NCI-H2171 (cell line): ENCODE measurements around the gene AHRR.
A peak's percentile ranks its signal among the peaks of the same experiment; 100 is the strongest.
"Not testable (repeated sequence)": the region's sequence is repeated elsewhere in the genome, so short reads cannot be mapped to it uniquely, and the experiment has no call there.

Experiments used
- DNase-seq: peaks from one replicate; lab custom pipeline; 2025; lab: John Stamatoyannopoulos, UW

Gene AHRR

DNA sequence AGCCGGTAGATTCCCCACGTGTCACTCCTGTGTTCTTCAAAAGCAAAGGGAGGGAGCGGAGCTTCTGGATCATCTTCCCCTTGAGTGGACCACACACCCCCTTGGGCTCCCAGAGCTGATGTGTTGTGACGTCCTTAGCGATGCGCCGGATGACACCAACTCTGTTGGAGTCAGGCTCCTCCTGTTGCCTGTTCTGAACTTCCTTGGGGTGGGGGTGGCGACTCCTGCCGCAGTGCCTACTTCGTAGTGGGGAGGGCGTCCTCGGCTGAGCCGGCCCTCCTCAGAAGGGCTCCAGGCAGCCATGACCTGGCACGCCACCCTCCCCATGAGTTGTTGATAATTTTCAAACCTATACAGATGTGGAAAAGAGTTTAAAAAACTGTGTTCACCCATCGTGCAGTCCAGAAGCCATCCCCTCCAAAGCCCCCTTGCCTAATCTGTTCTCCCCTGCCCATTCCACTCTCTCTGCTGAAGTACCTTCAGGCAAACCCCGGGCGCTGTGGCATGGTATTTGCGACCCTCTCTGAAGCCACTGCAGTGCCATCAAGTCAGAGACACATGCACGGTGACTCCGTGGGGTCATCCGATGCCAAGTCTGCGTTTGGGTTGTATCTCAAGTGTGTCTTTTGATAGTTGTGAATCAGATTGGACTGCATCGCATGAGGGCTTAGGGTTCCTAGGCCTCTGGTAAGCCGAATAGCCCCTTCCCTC is 138.2 kb downstream of the AHRR start:
- no peak for DNase-seq

DNA sequence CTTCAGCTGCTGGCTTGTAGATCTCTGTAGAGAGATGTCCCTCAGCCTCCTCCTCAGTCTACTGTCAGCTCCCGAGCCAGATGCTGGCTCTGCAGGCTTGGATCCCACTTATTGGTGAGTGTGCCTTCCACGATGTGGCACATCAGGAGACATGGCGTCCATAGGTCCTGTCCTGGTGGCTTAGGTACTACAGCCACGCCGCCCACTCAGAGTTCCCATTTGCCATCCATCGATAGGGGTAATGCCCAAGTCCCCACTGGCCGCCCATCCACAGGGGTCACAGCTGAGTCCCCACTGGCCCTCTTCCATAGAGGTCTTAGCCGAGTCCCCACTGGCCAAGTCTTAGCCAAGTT is 138.7 kb downstream of the AHRR start:
- DNase-seq = no peak

DNA sequence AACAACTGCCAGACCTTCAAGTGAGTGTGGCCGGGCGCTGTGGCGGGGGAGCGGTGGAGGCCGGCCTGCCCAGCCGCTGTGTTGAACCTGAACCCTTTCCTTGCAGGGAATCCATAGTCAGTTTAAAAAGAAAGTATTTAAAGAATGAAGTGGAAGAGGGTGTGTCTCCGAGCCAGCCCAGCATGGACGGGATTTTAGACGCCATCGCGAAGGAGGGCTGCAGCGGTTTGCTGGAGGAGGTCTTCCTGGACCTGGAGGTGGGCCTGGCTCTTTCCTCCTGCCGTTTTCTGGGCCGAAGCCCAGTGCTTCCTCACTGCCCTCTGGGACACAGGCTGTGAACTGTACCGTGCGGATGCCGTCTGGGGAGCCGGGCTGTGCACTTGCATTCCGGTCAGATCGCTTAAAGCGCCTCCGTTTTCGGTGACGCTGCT is 140.6 kb downstream of the AHRR start:
- DNase-seq = no peak

DNA sequence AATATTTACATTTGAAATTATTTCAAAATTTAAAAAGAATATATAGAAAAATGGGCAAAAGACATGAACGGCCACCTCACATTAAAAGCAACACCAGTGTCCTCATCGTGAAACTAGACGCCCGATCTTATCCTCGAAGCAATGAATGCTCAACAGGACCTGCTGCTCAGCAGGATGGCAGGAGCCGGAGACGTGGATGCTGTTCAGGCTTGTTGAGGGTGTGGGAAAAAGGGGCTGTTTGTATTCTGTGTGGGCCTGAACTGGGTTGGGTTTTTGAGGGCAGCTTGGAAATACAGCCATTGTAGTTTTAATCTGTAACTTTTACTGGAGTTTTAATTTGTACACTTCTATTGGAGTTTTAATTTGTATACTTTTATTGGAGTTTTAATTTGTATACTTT is 141.8 kb downstream of the AHRR start:
- no peak for DNase-seq

DNA sequence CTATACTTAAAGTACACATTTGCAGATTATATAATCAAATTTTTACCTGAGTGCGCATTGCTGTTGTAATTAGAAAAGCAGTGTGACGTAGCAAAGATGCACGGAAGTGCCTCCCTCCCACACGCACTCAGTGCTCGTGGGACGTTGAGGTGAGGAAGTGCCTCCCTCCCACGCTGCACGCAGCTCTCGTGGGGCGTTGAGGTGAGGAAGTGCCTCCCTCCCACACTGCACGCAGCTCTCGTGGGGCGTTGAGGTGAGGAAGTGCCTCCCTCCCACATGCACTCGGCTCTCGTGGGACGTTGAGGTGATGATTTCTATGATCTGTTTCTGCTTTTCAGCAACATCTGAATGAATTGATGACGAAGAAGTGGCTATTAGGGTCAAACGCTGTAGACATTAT is 142.4 kb downstream of the AHRR start:
- no peak for DNase-seq

DNA sequence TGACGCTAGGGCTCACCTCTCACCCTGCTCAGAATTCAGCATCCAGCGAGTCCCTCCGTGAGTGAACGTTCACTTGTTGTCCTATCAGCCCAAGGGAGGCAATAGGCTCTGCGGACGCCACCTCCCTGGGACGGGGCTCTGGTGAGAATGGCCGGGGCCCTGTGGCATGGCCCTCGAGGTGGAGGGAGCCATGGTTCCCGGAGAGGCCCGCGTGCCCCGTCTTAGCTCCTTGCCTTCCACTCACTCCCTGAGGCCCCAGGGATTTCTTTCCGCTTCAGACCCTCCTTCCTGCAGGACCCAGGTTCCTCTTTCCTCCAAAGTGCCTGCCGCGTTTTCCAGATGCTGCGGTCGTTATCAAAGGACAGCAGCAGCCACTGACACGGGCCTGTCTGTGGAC is 142.9 kb downstream of the AHRR start:
- no peak for DNase-seq

DNA sequence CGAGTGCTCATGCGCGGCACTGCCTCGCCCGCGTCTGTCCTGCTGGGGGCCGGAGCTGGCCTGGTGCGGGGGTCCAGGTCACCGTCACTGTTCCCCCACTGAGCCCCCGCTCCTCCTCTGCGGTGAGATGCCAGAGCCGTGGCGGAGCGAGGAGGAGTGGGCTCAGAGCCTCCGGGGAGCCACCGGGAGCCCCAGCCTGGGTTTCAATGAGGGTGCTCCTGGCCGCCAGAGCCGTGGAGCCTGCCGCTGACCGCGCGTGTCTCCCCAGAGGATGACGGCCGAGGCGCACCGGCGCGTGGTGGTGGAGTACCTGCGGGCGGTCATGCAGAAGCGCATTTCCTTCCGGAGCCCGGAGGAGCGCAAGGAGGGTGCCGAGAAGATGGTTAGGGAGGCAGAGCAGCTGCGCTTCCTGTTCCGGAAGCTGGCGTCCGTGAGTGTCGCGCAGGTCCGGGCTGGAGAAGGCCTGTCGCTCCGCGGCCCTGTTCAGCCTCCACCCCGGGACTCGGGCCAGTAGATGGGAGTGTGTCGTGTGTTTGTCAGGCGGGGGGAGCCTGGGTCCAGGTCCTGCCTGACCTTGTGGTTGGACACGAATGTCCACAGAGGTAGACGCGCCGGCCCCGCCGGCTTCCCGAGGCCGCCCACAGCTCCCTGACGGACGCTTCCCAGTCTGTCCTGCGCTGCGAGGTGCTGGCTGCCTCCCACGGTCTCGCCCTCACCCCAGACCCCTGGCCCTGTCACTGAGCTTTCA is 143.5 kb downstream of the AHRR start:
- DNase-seq = no peak

DNA sequence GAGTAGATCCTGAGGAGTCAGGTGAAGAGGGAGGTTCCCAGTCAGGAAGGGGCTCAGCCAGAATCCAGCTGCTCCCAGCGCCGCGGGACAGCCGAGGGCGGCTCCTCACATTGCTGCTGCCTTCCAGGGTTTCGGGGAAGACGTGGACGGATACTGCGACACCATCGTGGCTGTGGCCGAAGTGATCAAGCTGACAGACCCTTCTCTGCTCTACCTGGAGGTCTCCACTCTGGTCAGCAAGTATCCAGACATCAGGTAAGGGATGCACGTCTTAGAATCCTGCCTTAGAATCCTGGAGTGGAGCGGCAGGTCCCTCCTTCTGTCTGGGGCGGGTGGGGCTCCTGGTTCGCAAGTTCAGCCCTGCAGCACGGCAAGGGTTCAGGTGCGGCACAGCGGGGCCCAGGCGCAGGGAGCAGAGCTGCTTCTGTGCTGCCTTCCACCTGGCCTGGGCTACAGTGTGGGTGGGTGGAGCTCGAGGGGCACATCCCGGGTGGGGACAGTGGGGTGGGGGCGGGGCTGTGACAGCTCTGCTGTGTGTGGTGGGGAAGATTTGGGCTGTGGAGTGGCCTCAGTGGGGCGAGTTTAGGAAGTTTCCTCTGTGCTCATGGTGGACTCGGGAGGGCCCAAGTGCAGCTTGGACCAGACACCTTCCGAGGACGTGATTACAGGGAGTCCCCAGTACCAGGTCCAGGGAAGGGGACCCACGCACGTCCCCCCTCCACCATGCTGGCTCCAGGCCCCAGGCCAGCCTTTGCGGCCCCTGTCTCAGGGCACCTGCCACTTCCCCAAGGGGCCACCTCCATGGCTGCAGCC is 144.3 kb downstream of the AHRR start:
- no peak for DNase-seq

DNA sequence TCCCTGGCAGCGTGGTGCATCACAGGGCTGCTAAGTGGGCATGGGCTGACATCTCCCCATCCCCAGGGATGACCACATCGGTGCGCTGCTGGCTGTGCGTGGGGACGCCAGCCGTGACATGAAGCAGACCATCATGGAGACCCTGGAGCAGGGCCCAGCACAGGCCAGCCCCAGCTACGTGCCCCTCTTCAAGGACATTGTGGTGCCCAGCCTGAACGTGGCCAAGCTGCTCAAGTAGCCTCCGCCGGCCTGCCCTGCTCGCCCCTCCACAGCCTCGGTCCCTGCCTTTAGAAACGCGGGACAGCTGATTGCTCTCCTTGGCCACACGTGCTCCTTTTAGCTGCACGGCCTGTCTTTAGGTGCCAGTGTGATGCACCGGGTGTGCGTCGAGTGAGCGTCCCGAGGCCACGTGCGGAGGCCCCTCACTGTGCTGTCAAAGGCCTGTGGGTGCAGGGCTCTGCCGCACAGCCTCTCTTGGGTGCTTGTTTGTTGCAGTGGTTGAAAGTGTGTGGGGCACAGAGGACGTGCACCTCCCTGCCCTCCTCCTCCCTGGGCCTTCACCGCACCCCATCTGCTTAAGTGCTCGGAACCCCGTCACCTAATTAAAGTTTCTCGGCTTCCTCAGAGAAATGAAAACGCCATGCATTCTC is 145.3 kb downstream of the AHRR start:
- no peak for DNase-seq

DNA sequence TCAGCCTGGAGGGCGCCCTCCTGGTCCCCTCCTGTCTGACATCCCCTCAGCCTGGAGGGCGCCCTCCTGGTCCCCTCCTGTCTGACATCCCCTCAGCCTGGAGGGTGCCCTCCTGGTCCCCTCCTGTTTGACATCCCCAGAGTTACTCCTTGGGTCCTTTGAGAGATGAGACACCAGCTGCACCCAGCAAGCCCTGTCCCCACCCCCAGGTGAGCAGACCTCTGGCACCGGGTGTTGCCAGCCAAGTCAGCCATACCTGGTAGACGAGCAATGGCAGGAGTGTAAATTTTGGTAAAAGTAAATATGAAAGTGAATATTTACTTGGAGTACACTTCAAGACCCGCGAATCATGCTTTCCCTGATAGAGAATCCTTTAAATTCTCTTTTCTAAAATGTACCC is 146.9 kb downstream of the AHRR start:
- no peak for DNase-seq

DNA sequence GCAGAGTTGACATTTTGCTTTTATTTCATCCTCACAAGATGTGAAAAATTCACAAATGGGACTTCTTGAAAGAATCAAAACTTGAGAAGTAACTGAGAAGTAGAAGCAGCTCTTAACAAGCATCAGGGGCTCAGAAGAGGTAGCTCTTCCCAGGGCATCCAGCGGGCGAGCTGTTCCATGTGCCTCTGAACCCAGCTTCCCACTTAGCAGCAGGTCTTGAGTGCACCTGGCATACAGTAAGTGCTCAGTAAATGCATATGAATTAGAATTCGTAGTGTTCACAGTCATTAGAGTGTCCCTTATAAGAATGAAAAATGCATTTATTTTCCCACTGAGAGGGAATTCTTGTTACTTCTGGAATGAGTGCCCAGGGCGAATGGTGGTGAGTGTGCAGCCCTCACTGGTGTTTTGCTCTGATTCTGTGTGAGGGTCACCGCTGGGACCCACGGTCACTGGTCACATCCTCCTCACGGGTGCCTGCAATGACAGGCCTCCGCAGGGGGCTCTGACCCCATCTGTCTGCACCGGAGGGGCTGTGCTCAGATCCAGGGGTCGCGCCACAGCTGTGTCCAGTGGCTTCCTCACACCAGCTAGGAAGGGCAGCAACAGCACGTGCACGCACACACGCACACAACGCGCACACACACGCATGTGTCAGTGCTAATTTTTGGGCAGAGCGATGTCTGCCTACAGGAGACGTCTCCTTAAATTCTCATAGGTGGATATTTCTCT is 148.4 kb downstream of the AHRR start:
- DNase-seq = no peak

DNA sequence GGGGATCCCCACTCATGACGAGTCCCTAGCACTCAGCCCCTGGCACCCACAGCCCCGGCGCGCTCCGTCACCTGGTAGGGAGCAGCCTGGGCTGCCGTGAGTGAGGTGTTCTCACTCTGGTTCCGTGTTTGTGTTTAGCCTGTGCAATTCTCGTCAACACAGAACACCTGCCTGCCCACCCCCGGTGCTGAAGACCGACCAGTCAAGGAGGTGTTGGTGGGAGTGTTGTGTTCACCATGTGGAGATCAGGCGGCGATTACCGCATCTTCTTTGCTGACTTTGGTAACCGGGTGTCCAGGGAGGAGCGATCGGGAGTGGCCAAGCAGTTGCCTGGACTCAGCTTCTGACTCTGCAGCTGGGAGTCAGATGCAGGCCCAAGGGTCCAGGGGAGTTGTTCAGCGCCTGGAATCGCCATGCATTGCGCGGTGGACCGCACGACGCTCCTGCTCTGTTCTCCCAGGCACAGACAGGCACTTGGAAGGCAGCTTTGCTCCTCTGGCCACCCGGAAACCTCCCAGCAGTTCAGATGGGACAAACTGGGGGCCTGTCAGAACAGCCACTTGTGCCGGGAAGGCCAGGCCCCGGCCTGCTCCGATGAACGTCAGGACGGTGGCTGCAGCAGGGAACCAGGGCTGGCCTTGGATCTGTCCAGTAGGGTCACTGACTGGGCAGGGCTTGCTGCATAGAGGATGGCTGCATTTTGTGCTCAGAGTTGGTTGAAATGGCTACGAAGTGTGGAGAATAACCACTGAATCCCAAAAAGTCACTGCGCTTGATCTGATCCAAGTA is 149.6 kb downstream of the AHRR start:
- no peak for DNase-seq

DNA sequence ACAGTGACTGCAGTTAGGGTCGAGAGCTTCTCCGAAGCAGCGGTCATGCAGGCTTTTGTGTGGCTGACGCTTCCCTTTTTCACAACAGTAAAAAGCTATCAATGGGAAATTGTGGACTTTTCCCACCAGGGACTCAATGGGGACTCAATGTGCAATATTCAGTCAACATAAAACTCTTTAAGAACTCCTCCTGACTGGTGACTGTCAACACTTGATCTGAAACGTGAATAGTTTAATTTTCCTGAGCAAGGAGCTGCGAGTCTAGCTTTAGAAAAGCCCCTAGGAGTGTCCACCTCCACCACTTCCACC is 150.2 kb downstream of the AHRR start:
- DNase-seq = no peak

DNA sequence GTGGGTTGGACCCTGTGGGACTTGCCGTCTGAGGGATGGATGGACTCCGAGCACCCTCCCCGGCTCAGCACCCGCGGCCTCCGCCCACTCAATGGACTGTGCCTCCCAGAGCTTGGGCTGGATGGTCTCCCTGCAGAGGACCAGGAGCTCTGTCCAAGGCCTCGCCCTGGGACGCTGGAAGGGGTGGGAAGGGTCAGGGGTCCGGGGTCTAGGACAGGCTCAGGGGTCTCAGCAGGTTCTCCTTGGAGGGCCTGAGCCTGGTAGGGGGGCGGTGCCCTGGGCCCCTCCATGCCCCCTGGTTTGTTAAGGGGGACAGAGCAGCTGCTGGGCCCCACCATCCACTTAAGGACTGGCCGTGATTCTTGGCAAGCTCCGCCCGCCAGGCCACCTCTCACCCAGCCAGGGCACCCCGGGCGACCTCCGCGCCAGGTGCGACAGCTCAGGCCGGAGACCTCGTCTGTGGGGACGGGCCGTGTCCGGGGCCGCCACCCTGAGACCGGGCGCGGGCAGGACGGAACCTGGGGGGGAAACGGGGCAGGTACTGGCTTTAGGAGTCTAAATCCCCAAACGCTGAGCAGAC is 150.7 kb downstream of the AHRR start:
- DNase-seq = no peak

DNA sequence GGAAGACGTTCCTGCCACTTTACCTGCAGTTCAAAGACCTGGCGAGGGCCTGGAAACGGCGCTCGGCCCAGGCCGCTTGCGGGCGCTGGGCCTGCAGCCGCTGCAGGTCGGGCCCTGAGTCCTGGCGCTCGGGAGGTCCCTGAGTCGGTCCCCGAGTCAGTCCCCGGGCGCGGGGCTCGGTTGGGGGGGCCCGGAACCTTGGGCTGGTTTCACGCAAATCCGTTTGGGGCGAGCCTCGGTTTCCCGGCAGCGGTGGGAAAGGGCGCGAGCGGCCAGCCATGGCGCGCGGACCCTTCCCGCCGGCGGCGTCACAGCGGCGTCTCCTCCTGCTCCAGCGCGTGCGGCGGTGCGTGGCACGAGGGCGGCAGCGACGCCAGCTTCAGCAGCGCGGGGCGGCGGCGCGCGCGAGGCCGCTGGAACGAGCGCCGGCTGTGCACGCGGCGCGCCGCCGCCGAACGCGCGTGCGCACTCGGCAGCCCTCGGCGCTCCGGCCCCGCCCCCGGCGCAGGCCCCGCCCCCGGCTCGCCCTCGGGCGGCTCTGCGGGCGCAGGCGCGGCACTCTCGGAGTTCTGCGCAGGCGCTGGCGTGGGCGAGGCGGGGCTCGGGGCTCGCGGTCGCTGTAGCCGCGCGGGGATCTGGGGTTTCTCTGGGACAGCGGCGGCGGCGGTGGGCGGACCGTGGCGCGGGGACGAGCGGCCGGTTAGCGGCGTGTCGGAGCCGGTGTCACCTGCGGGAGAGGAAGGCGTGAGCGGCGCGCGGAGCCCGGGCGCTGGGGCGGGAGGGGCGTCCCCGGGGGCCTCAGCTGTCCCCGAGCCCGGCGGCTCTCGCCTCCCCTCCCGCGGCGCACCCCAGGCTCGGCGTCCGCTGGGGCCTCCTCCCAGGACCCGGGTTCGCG is 151.4 kb downstream of the AHRR start:
- peak; percentile 99 for DNase-seq

DNA sequence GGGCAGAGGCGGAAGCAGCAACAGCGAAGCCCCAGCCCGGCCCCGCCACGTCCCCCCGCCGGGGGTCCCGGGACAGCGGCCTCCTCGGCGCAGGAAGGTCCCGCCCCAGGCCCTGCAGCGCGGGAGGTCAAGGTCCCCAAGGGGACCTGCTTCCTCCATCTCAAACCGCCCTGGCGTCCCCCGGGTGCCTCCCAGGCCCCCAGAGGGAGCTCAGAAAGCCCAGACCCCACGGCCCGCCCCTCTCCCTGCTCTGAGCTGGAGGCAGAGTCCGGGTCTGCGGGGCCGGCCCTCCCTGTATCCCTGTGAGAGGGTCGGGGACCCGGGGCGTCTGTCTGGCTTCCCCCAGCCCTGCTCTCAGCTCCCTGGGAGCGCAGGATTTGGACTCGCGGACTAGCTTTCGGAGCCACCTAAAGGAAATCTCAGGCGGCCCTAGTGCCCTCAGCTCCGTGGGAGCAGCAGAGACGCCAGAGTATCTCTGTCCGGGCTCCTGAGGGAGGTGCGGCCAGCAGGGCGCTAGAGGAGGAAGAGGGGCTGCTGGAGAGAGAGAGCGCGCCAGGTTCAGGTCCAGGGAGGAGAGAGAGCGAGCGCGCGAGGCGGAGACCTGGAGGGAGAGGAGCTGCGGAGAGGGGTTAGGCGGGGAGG is 152.2 kb downstream of the AHRR start:
- DNase-seq = peak; percentile 43

DNA sequence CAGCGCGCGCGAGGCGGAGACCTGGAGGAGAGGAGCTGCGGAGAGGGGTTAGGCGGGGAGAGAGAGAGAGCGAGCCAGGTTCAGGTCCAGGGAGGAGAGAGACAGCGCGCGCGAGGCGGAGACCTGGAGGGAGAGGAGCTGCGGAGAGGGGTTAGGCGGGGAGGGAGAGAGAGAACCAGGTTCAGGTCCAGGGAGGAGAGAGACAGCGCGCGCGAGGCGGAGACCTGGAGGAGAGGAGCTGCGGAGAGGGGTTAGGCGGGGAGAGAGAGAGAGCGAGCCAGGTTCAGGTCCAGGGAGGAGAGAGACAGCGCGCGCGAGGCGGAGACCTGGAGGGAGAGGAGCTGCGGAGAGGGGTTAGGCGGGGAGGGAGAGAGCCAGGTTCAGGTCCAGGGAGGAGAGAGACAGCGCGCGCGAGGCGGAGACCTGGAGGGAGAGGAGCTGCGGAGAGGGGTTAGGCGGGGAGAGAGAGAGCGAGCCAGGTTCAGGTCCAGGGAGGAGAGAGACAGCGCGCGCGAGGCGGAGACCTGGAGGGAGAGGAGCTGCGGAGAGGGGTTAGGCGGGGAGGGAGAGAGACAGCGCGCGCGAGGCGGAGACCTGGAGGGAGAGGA is 152.8 kb downstream of the AHRR start:
- not testable (repeated sequence) for DNase-seq

DNA sequence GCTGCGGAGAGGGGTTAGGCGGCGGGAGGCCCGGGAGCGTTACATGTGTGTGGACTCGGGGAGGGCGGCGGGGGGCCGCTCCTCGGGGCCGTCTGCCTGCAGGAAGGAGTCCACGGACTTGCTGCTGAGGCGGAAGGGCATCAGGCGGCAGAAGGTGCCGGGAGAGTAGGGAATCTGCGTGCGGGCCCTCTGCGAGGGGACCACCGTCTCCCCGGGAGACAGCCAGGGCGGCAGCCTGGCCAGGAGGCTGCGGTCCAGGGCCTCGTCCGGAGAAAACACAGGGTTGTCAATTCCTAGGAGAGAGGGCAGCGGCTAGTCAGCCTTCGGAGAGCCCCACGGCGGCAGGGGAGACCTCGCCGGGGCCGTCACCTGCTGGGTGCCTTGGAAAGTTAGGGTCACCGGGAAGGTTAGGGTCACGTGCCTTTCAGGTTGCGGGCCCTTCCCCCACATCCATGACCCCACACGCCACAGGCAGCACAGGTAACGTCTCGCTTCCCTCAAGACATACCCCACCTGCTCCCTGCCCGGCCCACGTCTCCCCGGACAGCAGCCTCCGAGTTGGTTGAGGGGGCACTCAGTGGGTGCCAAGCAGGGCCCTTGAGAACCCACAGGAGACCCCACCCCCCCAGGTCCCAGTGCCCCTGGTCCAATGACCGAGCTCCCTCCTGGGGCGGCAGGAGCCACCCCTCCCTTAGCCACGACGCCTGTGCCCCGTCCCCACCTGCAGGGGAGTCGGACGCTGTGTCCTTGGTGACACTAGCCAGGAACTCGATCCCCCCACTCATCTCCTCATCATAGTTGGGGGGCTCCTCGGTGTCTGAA is 153.5 kb downstream of the AHRR start:
- no peak for DNase-seq
